BE2C (cell line): ENCODE measurements around the gene PEX11G.

ENCODE experiments used
- DNase-seq: peaks from one replicate; pipeline ENCODE4 v3.0.0-alpha.2; 2020
- H3K27me3 ChIP-seq: fragments of 250-450 bp; sonication (Bioruptor Pico); 2 replicates; pipeline ENCODE4 v1.5.1; 2020; ENCODE audit warnings: mild to moderate bottlenecking
- H3K36me3 ChIP-seq: fragments of 250-450 bp; sonication (Bioruptor Pico); 2 replicates; pipeline ENCODE4 v1.5.1; 2020; ENCODE audit warnings: mild to moderate bottlenecking
- H3K4me1 ChIP-seq: fragments of 250-450 bp; sonication (Bioruptor Pico); 2 replicates; pipeline ENCODE4 v1.5.1; 2020
- H3K4me3 ChIP-seq: 2 replicates; pipeline ENCODE4 v1.5.1; 2011; ENCODE audit warnings: low read depth, low read length
- H3K9me3 ChIP-seq: fragments of 250-450 bp; sonication (Bioruptor Pico); 2 replicates; pipeline ENCODE4 v1.5.1; 2020
- CTCF ChIP-seq: IDR thresholded peaks from 2 replicates; pipeline ENCODE4 v1.5.1; 2012; ENCODE audit warnings: mild to moderate bottlenecking, low read depth, low read length

Gene PEX11G

GRCh38 chr19:7429638-7430282 lies 59.1 kb downstream of the PEX11G start:
- no peak overlapping the region for H3K4me3 ChIP-seq
- H3K9me3 ChIP-seq: no peaks in the 10 kb centered on the region
- no peaks in the 10 kb centered on the region for H3K4me1 ChIP-seq
- H3K27me3 ChIP-seq: no peaks in the 10 kb centered on the region
- no peak for DNase-seq
- no peaks in the 10 kb centered on the region for H3K36me3 ChIP-seq
- TF ChIP-seq CTCF: no peak

GRCh38 chr19:7428651-7429113 lies 60.2 kb downstream of the PEX11G start:
- H3K9me3 ChIP-seq: no peaks in the 10 kb centered on the region
- no peak for TF ChIP-seq CTCF
- no peak overlapping the region for H3K4me3 ChIP-seq
- no peaks in the 10 kb centered on the region for H3K27me3 ChIP-seq
- no peaks in the 10 kb centered on the region for H3K36me3 ChIP-seq
- DNase-seq: no peak
- H3K4me1 ChIP-seq: no peaks in the 10 kb centered on the region

- H3K4me3 ChIP-seq: no peak overlapping the region
- H3K27me3 ChIP-seq: no peaks in the 10 kb centered on the region
- no peaks in the 10 kb centered on the region for H3K9me3 ChIP-seq
- no peak for TF ChIP-seq CTCF
- H3K36me3 ChIP-seq: no peaks in the 10 kb centered on the region
- DNase-seq: no peak
- no peaks in the 10 kb centered on the region for H3K4me1 ChIP-seq
Observed at GRCh38 chr19:7427944-7428343, 60.9 kb downstream of the PEX11G start.

GRCh38 chr19:7426986-7427385 lies 61.8 kb downstream of the PEX11G start:
- no peak for DNase-seq
- TF ChIP-seq CTCF: no peak
- Histone ChIP-seq H3K27me3 (no peaks in the 10 kb centered on the region), H3K9me3 (no peaks in the 10 kb centered on the region), H3K36me3 (no peaks in the 10 kb centered on the region), H3K4me3 (no peak overlapping the region), H3K4me1 (no peaks in the 10 kb centered on the region)
